ENCODE results near the gene TBC1D2B. TPM values are rescaled to one million over a fixed set of nuclear protein-coding genes. Genes with fewer than 3 reads are reported as not detected.

Gene TBC1D2B
- total RNA-seq, 2 donors from 2014 or later: 54.0 to 58.5 TPM

DNA sequence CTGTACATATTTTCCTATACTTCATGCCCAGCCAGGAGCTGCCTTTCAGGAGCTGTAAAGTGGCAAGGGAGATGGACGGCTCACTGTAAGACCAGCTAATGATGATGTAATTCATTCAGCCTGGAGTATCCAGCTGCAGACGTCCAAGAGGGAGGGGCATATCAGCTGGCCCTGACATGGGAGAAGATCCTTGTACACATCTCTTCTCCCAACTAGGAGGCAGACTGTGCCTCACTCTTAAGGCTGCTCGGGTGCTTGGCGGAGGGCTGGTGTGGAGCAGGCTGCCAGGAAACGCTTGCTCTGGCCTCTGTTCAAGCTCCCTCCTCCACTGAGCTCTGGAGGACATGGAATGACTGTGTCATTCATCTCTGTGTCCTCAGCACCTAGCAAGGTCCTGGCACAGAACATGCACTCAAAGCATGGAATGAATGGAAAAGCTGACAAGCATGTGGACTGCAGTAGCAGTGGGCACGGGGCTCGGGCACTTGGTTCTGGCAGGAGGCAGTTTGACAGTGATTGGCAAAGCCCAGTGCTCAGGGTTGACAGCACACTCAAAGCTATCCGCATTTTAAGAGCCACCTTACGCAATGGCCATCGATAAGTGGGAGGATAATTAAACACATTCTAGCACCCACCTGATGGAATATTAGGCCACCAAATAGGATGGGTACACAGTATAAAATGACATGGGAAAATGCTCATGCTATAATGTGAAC is 72.4 kb downstream of the TBC1D2B start:
- ATAC-seq (ENCODE audit: insufficient number of reproducible peaks, low FRiP score, low read depth) (peak; percentile 71), DNase-seq (ENCODE audit: low spot score) (no peak)
- Histone ChIP-seq H3K4me3 (no peak overlapping the region), H3K36me3 (peaks cover 55% of the 10 kb centered on the region), H3K4me1 (ENCODE audit: control insufficient read depth in 1 of 2, low read depth in 2 of 2) (peaks cover 19 to 42% of the 10 kb centered on the region in 2 donors), H3K27ac (peak overlapping the region in 1 of 2 donors; percentile 65), H3K9me3 (no peaks in the 10 kb centered on the region), H3K27me3 (replicated peaks; ENCODE audit: insufficient read depth) (no peaks in the 10 kb centered on the region)
- TF ChIP-seq, protein P1, sequence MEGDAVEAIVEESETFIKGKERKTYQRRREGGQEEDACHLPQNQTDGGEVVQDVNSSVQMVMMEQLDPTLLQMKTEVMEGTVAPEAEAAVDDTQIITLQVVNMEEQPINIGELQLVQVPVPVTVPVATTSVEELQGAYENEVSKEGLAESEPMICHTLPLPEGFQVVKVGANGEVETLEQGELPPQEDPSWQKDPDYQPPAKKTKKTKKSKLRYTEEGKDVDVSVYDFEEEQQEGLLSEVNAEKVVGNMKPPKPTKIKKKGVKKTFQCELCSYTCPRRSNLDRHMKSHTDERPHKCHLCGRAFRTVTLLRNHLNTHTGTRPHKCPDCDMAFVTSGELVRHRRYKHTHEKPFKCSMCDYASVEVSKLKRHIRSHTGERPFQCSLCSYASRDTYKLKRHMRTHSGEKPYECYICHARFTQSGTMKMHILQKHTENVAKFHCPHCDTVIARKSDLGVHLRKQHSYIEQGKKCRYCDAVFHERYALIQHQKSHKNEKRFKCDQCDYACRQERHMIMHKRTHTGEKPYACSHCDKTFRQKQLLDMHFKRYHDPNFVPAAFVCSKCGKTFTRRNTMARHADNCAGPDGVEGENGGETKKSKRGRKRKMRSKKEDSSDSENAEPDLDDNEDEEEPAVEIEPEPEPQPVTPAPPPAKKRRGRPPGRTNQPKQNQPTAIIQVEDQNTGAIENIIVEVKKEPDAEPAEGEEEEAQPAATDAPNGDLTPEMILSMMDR (IDR thresholded peaks at IDR 0.05): no peak

DNA sequence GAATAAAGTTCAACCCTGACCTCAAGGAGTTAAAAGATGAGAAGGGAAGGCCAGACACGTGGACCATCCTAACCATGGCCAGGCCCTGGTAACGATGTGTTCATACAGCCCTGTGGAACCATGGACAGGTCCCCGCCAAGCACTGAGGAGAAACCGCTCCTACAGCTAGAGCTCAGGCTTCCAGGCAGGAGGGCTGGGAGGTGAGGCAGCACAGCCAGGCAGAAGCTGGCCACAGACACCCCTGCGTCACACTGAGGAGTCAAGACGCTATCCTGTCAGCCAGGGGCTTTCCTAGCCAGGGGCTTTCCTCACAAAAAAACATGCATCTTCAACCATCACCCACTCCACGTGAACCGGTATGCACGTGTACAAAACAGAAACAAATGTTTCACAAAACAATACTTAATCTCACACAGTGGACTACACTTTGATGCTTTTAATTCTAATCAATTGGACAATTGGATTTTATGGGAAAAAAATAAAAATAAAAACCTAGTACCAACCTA is 73.2 kb downstream of the TBC1D2B start:
- H3K27ac ChIP-seq: peak overlapping the region in 1 of 2 donors; percentile 65
- no peak overlapping the region for H3K4me3 ChIP-seq
- peaks cover 59% of the 10 kb centered on the region for H3K36me3 ChIP-seq
- peaks cover 19 to 42% of the 10 kb centered on the region in 2 donors for H3K4me1 ChIP-seq (ENCODE audit: control insufficient read depth in 1 of 2, low read depth in 2 of 2)
- no peak for DNase-seq (ENCODE audit: low spot score)
- no peaks in the 10 kb centered on the region for H3K9me3 ChIP-seq
- TF ChIP-seq, protein P1 (IDR thresholded peaks at IDR 0.05): no peak
- no peaks in the 10 kb centered on the region for H3K27me3 ChIP-seq (replicated peaks; ENCODE audit: insufficient read depth)
- no peak for ATAC-seq (ENCODE audit: insufficient number of reproducible peaks, low FRiP score, low read depth)

DNA sequence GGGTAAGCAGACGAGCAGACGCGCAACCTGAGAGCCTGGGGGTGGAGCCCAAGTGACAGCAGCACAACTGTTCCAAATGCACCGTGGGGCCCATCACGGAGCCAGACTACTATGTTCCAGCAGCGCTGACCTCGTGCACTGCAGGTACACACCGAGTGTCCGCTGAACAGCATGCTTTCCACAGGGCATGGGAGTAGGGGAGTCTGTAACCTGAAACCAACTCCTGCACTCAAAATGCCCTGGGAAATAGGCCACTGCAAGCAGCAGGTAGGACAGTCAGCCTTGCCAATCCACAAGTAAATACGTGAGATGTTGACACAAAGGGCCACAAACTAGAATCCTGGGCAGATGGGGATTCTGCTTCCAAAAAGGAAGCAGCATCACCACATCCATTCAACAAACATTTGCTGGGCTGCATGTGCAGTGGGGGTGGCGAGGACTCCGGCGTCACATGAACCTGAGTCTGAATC is 73.9 kb downstream of the TBC1D2B start:
- H3K9me3 ChIP-seq: no peaks in the 10 kb centered on the region
- H3K36me3 ChIP-seq: peaks cover 54% of the 10 kb centered on the region
- TF ChIP-seq, protein P1 (IDR thresholded peaks at IDR 0.05): no peak
- H3K4me3 ChIP-seq: no peak overlapping the region
- peaks cover 19 to 42% of the 10 kb centered on the region in 2 donors for H3K4me1 ChIP-seq (ENCODE audit: control insufficient read depth in 1 of 2, low read depth in 2 of 2)
- no peak for ATAC-seq (ENCODE audit: insufficient number of reproducible peaks, low FRiP score, low read depth)
- no peak for DNase-seq (ENCODE audit: low spot score)
- H3K27ac ChIP-seq: no peak overlapping the region
- H3K27me3 ChIP-seq (replicated peaks; ENCODE audit: insufficient read depth): no peaks in the 10 kb centered on the region

DNA sequence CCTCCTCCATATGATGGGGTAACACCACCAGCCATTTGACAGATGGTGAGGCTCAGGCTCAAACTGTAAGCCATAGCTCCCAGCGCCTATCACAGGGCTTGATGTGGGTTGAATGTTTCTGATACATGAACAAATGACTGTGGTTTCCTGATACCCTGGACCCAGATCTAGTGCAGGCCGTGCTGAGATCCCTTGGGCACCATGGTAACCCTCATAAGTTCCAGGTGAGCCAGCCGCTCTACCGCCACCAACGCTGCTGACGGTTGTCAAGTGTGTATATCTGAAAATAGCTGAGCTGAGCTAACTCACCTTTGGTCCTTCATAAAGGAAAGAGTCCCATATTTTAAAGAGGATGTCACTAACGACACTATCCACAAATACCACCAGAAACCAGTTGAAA is 74.5 kb downstream of the TBC1D2B start:
- Histone ChIP-seq H3K36me3 (peaks cover 53% of the 10 kb centered on the region), H3K27me3 (replicated peaks; ENCODE audit: insufficient read depth) (no peaks in the 10 kb centered on the region), H3K4me3 (no peak overlapping the region), H3K9me3 (no peaks in the 10 kb centered on the region), H3K4me1 (ENCODE audit: control insufficient read depth in 1 of 2, low read depth in 2 of 2) (peaks cover 19 to 38% of the 10 kb centered on the region in 2 donors), H3K27ac (no peak overlapping the region)
- TF ChIP-seq, protein P1 (IDR thresholded peaks at IDR 0.05): no peak
- no peak for DNase-seq (ENCODE audit: low spot score)
- no peak for ATAC-seq (ENCODE audit: insufficient number of reproducible peaks, low FRiP score, low read depth)

DNA sequence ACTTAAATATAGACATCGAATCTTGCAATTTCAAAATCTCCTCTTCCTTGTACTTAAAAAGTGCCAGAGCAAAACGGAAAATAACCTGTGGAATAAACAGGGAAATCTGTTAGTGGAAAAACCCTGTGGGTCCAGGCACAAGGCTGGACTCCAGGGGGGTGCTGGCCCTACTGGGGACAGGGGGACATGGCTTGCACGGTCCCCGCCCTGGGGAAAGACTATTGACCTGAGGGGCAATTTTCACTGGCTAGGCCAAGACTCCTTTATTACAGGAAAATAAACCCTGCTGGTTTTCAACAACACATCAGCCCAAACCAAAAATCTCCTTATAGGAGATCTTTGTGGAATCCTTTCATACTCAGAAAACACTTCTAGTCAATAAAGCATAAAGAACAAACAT is 75.9 kb downstream of the TBC1D2B start:
- Histone ChIP-seq H3K4me1 (ENCODE audit: control insufficient read depth in 1 of 2, low read depth in 2 of 2) (peaks cover 16 to 34% of the 10 kb centered on the region in 2 donors), H3K36me3 (peaks cover 53% of the 10 kb centered on the region), H3K27ac (no peak overlapping the region), H3K27me3 (replicated peaks; ENCODE audit: insufficient read depth) (no peaks in the 10 kb centered on the region), H3K4me3 (no peak overlapping the region), H3K9me3 (no peaks in the 10 kb centered on the region)
- TF ChIP-seq, protein P1 (IDR thresholded peaks at IDR 0.05): no peak
- ATAC-seq (ENCODE audit: insufficient number of reproducible peaks, low FRiP score, low read depth) (no peak), DNase-seq (ENCODE audit: low spot score) (no peak)
